NCI-H510A (cell line): ENCODE results near the gene PCA3.

Experiments
- DNase-seq: peaks from one replicate; lab custom pipeline; 2025; lab: John Stamatoyannopoulos, UW

Gene PCA3

GRCh38 chr9:76827296-76828080, 63.2 kb downstream of the PCA3 start:
- DNase-seq: no peak

GRCh38 chr9:76828447-76828846, 64.2 kb downstream of the PCA3 start:
- DNase-seq: no peak

- DNase-seq: no peak
Measured at GRCh38 chr9:76835571-76836283, 71.5 kb downstream of the PCA3 start.
